Measurements from ENCODE around the gene NBEAL2.

DNA sequence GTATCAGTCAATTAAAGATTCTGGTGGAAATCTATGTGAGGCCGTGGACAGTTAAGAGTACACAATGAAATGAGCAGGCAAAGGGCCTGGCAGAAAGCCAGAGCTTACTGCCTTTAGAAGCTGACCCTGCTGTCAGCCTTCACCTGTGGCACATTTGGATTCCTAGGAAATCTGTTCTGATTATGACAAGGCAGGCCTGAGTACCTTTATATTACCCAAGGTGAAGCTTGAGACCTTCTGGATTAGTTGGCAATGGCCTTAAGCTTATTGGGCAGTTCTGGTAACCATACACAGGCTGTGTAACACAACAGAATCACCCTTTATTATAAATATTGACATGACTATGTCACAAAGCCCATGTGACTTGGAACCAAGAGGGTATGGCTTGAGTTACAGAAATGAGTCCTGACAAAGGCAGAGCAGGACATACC is 43.2 kb downstream of the NBEAL2 start:
- TF ChIP-seq, protein P1, sequence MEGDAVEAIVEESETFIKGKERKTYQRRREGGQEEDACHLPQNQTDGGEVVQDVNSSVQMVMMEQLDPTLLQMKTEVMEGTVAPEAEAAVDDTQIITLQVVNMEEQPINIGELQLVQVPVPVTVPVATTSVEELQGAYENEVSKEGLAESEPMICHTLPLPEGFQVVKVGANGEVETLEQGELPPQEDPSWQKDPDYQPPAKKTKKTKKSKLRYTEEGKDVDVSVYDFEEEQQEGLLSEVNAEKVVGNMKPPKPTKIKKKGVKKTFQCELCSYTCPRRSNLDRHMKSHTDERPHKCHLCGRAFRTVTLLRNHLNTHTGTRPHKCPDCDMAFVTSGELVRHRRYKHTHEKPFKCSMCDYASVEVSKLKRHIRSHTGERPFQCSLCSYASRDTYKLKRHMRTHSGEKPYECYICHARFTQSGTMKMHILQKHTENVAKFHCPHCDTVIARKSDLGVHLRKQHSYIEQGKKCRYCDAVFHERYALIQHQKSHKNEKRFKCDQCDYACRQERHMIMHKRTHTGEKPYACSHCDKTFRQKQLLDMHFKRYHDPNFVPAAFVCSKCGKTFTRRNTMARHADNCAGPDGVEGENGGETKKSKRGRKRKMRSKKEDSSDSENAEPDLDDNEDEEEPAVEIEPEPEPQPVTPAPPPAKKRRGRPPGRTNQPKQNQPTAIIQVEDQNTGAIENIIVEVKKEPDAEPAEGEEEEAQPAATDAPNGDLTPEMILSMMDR (IDR thresholded peaks at IDR 0.05; ENCODE audit: low read length), result no peak
- TF ChIP-seq EZH2 (IDR thresholded peaks at IDR 0.05; ENCODE audit: borderline replicate concordance, low read length), result no peak
